Measurements from ENCODE around the gene TAGLN3.
A peak's percentile ranks its signal among the peaks of the same experiment; 100 is the strongest.

Gene TAGLN3

GRCh38 chr3:111998636-111999483 is at the start of gene TAGLN3:
Gene TAGLN3 (plus strand): TSS chr3:111998922. CDS start chr3:111999423, 501 bp downstream.
- no peak for DNase-seq (ENCODE audit: low read depth in 2 of 2)

DNA sequence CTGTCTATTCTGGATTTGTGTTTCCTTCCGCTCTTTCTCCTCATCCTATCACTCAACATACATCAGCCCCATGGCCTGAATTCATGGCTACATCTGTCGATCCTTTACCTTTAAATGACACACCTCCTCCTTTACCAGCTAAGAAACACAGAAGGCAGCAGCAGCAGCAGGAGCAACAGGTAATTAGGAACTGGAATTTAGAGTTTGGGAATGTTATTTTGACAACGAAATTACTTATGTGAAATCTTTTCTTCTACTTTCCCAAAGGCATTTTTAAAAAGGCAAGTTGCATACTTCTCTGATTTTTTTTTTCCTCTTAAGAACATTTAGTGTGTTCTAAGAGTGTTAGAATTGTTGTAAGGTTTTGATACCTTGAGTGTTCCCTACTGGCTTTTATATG is 49.0 kb upstream of the TAGLN3 start:
- no peak for DNase-seq (ENCODE audit: low read depth in 2 of 2)

DNA sequence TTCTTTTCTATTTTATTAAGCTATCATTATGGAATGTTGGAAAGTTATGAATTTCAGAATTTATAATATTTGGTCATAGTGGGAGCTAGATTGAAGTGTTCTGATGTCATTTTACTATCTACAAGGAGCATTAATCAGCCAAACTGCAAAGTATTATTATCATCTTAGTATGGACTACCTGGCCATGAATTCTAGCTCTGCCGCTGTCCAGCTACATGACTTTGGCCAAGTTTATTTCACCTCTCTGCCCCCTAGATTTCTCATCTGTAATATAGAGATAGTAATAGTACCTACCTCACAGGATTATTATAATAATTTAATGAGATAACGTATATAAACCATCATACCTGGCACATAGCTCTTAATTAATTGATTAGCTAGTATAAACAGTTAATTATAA is 47.7 kb upstream of the TAGLN3 start:
- DNase-seq (ENCODE audit: low read depth in 2 of 2), result no peak

- DNase-seq (ENCODE audit: low read depth in 2 of 2), result no peak
Measured at GRCh38 chr3:111952086-111952485, 46.6 kb upstream of the TAGLN3 start.

DNA sequence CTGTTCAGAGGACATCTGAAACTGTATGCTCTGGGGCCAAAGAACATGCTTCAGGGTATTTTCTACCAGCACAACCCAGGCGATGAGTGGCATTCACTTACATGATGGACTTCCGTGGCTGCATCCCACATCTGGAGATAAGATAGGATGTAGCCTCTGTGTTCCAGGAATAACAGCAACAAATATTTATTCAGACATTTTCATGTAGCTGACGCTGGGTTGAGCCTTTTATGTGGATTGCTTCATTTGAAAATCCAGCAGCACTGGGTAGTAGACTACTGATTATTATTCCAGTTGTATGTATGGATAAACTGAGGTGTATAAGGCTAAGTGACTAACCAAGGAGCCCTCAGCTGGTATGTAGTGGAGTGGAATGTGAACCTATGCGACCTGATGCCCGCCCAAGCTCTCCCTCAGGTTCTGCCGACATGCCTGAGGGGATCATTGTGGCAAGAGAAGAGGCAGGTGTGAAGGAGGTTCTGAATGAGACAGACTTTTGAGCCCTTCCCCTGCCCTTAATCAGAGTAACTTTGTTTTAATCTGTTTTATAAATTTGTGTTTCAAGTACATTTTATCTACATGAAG is 45.8 kb upstream of the TAGLN3 start:
- DNase-seq (ENCODE audit: low read depth in 2 of 2), result no peak

DNA sequence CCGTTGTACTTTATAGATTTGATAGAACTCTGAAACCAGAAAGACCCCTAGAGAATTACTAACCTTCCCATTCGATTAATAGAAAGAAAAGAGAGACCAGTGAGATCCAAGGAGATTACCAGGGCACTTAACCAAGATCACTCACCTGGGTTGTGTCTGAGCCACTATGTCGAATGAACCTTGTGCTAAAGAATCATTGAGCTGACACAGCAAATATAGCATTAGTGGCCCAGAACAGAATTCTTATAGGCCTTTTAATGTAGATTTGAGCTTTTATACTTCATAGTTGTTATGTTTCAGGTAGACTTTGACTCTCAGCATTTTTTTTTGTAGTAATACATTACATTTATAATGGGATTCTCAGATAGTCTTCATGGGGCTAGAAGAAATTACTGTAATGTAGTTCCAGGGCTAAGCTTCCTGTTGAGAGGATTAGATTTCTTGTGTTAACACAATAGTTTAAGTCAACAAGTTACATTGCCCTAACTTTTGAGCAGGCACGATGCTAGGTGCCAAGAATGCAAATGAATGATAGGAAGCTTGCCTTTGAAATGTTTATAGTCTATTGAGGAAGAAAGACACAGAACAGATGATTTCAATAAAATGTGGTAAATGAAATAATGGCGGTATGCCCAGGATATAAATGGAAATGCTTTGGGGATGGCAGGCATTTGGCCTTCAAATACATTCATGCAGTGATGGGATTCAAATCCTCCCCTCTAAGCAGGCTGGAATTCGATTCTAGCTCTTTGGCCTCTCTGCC is 44.3 kb upstream of the TAGLN3 start:
- DNase-seq (ENCODE audit: low read depth in 2 of 2), result no peak

- no peak for DNase-seq (ENCODE audit: low read depth in 2 of 2)
Measured at GRCh38 chr3:111955876-111956275, 42.8 kb upstream of the TAGLN3 start.

GRCh38 chr3:111956449-111956848 is 42.3 kb upstream of the TAGLN3 start:
- DNase-seq (ENCODE audit: low read depth in 2 of 2), result no peak

- DNase-seq (ENCODE audit: low read depth in 2 of 2), result no peak
Measured at GRCh38 chr3:111956995-111957734, 41.6 kb upstream of the TAGLN3 start.

DNA sequence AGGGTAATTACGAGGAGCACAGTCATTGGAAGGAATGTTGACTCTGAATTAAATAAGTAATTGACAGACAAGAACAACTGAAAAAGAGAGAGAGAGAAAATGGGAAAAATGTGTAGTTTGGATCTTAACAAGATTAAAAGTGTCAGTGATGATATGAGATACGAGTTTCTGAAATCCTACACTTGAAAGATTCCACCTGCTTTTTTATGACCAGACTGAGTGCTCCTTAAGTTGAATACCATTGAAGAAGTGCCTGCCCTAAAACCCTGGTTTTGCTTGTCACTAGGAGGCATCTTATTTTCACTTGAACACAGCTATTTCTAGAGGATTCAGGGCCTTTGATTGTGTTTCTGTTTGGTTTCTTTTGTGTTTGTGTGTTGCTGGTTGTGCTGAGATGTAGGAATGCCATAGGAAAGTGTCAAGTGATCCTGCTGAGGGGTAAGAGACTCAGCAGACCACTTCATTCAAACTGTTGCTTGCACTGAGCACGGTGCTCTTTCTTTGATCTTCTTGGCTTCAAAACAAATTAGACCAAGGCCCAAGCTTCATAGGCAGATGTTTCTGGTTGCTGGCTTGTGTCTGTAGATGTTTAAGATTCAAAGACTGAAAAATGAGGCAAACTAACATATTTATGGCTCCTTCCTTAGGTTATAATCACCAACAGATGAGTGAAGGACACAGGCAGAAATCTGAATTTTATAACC is 37.1 kb upstream of the TAGLN3 start:
- no peak for DNase-seq (ENCODE audit: low read depth in 2 of 2)

GRCh38 chr3:111963424-111963823 is 35.3 kb upstream of the TAGLN3 start:
- no peak for DNase-seq (ENCODE audit: low read depth in 2 of 2)

DNA sequence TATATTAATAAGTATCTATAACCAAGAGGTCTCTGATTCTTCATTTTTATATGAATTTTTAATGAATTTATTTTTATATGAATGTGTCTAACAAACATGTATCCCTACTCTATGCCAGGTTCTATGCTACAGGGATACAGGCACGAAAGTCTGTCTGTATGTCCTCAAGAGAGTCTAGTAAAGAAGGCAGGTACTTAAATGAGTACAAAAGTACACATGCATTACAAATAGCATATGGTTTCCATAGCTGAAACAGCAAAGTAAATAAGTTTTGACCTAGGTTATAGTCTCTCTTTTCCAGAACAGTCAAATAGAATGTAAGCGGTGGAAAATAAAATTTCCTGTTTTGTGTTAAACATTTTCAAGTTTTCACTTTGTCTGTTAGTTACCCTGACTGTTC is 33.2 kb upstream of the TAGLN3 start:
- DNase-seq (ENCODE audit: low read depth in 2 of 2), result no peak

DNA sequence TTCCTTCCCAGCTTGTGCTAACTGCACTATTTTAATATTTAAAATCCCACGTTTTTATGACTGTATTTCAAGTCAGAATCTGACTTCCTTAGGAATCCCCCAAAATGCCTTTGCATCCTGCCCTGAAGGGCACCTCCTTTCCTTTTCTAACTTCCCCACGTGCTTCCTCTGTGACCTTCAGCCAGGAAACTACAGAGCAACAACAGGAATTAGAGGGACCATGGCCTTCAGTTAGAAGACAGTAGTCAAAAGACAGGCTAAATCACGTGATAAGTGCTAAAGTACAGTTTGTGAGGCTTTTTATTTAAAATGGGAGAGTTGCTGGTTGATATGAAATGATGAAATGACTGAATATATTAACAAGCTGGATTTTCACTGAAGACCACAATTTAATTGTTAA is 31.7 kb upstream of the TAGLN3 start:
- no peak for DNase-seq (ENCODE audit: low read depth in 2 of 2)

GRCh38 chr3:111967651-111968274 is 31.0 kb upstream of the TAGLN3 start:
- peak; percentile 61 to 85 for DNase-seq (ENCODE audit: low read depth in 2 of 2)

DNA sequence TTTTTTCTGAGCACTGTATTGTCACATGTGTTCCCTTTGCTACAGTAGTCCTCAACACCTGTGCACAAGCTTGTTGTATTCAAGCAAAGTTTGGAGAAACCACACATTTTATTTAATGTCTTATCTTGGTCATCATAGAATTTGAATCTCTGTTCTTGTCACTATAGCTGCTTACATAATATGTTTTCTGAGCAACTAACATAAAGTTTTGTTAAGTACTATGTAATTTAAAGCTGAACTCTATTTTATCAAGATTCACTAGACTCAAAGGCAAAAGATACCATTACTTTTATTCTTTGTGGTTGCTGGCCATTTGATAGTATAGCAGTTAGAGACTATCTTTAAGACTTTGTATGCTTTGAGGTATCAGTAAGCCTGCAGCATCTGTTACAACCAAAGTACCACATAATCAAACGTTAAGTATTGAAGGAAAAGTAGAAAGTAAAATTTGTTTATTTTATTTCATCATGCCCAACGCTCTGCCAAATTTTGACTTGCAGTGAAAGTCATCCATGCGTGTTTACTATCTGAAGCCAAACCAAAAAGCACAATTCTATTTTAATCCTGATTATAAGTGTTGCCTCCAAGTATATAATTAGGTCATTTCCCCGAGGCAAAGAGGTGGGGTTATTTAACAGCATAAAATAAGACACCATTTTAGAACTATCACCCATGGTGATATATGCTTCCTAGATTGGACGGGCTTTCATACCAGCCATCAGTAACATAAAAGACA is 30.2 kb upstream of the TAGLN3 start:
- DNase-seq (ENCODE audit: low read depth in 2 of 2), result no peak

DNA sequence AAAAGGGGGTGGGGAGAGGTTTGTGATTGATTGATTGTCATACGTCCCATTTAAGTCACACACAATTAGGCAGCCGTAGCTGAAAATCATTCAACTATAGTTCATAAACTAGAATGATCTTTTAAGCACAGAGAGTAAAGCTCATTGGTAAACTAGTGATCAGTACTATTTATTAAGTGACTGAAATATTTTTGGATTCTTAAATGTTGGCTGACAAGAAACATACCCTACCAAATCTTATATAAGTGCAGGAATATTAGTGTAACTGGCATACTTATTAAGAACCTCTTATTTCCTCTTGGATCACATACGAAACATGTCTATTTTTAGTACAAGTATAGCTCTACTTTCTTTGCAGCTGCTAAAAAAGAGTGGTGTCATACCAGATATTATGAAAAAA is 28.3 kb upstream of the TAGLN3 start:
- no peak for DNase-seq (ENCODE audit: low read depth in 2 of 2)

DNA sequence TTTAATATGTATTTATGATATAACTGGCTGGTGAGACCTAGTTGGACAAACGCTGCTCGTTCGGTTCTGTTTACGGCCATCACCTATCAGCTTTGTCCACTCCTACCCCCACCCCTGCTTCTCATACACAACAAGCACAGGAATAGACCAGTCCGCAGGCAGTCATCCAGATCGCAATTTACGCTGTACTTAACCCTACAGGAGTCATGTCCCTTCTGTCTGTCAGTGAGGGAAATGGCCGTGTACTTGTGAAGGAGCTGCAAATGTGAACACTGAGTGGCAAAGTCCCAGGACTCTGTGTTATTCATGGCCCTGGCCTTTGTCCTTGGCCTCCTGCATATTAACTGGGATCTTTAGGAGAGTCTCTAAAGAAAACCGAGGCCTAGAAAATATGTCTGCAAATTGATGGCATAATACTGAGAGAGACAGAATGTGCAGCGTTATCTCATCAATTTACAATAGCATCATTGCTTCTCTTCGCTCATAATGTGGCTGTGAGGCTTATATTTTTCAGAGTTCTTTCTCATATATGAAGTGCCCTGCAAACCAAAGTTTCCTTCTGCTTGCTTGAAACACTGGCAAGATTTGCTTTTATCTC is 27.1 kb upstream of the TAGLN3 start:
- DNase-seq (ENCODE audit: low read depth in 2 of 2), result no peak

- no peak for DNase-seq (ENCODE audit: low read depth in 2 of 2)
Measured at GRCh38 chr3:111972891-111973290, 25.8 kb upstream of the TAGLN3 start.

- DNase-seq (ENCODE audit: low read depth in 2 of 2), result no peak
Measured at GRCh38 chr3:111975131-111975530, 23.6 kb upstream of the TAGLN3 start.

GRCh38 chr3:111976254-111976653 is 22.5 kb upstream of the TAGLN3 start:
- DNase-seq (ENCODE audit: low read depth in 2 of 2), result no peak

All from stimulated activated CD4-positive, alpha-beta T cell treated with anti-CD3 and anti-CD28 coated beads, Interleukin-12 subunit alpha, Interleukin-12 subunit beta, amount 100 ng/mL, for 24 hours (primary cell).